ENCODE data around the gene CRYAA. TPM values are rescaled to one million over a fixed set of nuclear protein-coding genes. Genes with fewer than 3 reads are reported as not detected.

Gene CRYAA
- total RNA-seq, 1 experiment from 2014 or later: not detected

- H3K9me2 ChIP-seq (ENCODE audit: insufficient read depth): no peaks in the 10 kb centered on the region
- H3K4me3 ChIP-seq (replicated peaks in 1 of 2; ENCODE audit: low read depth in 1 of 2, low read length in 2 of 2): no peak overlapping the region
- no peaks in the 10 kb centered on the region for H3K79me2 ChIP-seq (ENCODE audit: insufficient read depth, low read length)
- no TSS peak for BruUV-seq (replicated peaks)
- no peak overlapping the region for H3K4me2 ChIP-seq (ENCODE audit: low read length)
- peaks cover 0 to 8% of the 10 kb centered on the region in 2 experiments; a peak in 2 of 4 replicates for H3K4me1 ChIP-seq (ENCODE audit: control insufficient read depth in 1 of 2, insufficient read depth in 2 of 2, low read length in 2 of 2)
- intact Hi-C loops (cut with micrococcal nuclease): no loop called here
- TF ChIP-seq CEBPB (IDR thresholded peaks at IDR 0.05; ENCODE audit: low read depth) (no peak), EGR1 (IDR thresholded peaks at IDR 0.05; ENCODE audit: low read depth) (no peak), FOSL1 (IDR thresholded peaks at IDR 0.05; ENCODE audit: low read depth) (no peak), EZH2phosphoT487 (IDR thresholded peaks at IDR 0.05; ENCODE audit: borderline replicate concordance) (no peak), ZBTB33 (IDR thresholded peaks at IDR 0.05; ENCODE audit: extremely low read depth, insufficient replicate concordance, low read length) (no peak), POLR2AphosphoS5 (IDR thresholded peaks at IDR 0.05; ENCODE audit: low read depth, low read length) (no peak), ELF1 (IDR thresholded peaks at IDR 0.05; ENCODE audit: borderline replicate concordance, low read depth) (no peak), EZH2 (IDR thresholded peaks at IDR 0.05) (no peak), RAD21 (IDR thresholded peaks at IDR 0.05; ENCODE audit: low read depth) (no peak), JUND (IDR thresholded peaks at IDR 0.05) (no peak), ZNF274 (IDR thresholded peaks at IDR 0.05; ENCODE audit: low read depth, low read length) (no peak), SIN3A (IDR thresholded peaks at IDR 0.05; ENCODE audit: low read depth) (no peak), SP1 (IDR thresholded peaks at IDR 0.05; ENCODE audit: low read depth) (no peak), ZFX (IDR thresholded peaks at IDR 0.05) (no peak), CBX3 (IDR thresholded peaks at IDR 0.05; ENCODE audit: low read depth) (no peak)
- TF ChIP-seq, protein P1, sequence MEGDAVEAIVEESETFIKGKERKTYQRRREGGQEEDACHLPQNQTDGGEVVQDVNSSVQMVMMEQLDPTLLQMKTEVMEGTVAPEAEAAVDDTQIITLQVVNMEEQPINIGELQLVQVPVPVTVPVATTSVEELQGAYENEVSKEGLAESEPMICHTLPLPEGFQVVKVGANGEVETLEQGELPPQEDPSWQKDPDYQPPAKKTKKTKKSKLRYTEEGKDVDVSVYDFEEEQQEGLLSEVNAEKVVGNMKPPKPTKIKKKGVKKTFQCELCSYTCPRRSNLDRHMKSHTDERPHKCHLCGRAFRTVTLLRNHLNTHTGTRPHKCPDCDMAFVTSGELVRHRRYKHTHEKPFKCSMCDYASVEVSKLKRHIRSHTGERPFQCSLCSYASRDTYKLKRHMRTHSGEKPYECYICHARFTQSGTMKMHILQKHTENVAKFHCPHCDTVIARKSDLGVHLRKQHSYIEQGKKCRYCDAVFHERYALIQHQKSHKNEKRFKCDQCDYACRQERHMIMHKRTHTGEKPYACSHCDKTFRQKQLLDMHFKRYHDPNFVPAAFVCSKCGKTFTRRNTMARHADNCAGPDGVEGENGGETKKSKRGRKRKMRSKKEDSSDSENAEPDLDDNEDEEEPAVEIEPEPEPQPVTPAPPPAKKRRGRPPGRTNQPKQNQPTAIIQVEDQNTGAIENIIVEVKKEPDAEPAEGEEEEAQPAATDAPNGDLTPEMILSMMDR (IDR thresholded peaks at IDR 0.05 in 2 of 3, conservative IDR thresholded peaks at IDR 0.05 in 1 of 3; ENCODE audit: borderline replicate concordance in 1 of 3, insufficient read depth in 1 of 3, low read depth in 2 of 3, low read length in 2 of 3): no peak
- TF ChIP-seq, protein P2, sequence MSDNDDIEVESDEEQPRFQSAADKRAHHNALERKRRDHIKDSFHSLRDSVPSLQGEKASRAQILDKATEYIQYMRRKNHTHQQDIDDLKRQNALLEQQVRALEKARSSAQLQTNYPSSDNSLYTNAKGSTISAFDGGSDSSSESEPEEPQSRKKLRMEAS (IDR thresholded peaks at IDR 0.05): no peak
- H3K9me3 ChIP-seq (ENCODE audit: control insufficient read depth in 1 of 2, insufficient read depth in 1 of 2, low read depth in 1 of 2, low read length in 2 of 2): no peaks in the 10 kb centered on the region
- no peak overlapping the region for H2AFZ ChIP-seq (ENCODE audit: low read depth, low read length, poor library complexity, severe bottlenecking)
- DNase-seq (ENCODE audit: low read depth, low spot score) (no peak), ATAC-seq (0 out of 2 replicates have a peak, but pooled peaks have one; percentile 14)
- H3K36me3 ChIP-seq (ENCODE audit: control insufficient read depth in 1 of 2, insufficient read depth in 2 of 2, low read length in 2 of 2): no peaks in the 10 kb centered on the region
- H3K27me3 ChIP-seq (ENCODE audit: insufficient read depth, low read length): 0 out of 2 replicates have a peak, but pooled peaks cover 2% of the 10 kb centered on the region
- no peak overlapping the region for H3K27ac ChIP-seq (ENCODE audit: low read depth, low read length)
- no peaks in the 10 kb centered on the region for H4K20me1 ChIP-seq (ENCODE audit: insufficient read depth)
- RAD21 ChIA-PET (ENCODE audit: low non-redundant PET in 1 of 2, low total read pairs in 2 of 2, uncharacterized antibody in 2 of 2, unreplicated experiment in 2 of 2): no interaction called here
- CTCF ChIA-PET: no interaction called here
- POLR2A ChIA-PET: no interaction called here
- H3K9ac ChIP-seq (ENCODE audit: low read length): no peak overlapping the region
Measured at GRCh38 chr21:43210454-43211071, 41.8 kb downstream of the CRYAA start.
